GM12878 (cell line): Measurements from ENCODE around the gene SETBP1. TPM values are rescaled to one million over a fixed set of nuclear protein-coding genes. Genes with fewer than 3 reads are reported as not detected.

Experiments
- ATAC-seq: fragments of 200-7000 bp; cut with Tn5 transposase; 3 replicates; pipeline ENCODE4 v1.9.1; 2020; ENCODE audit warnings: mild to moderate bottlenecking, moderate library complexity
- BruUV-seq: library from RNA; stranded (reverse); fragments of 400-500 nt; replicated peaks from 2 replicates; lab custom pipeline; 2021; lab: Mats Ljungman, UMichigan
- CTCF ChIA-PET: fragments of 300-600 bp; sonication (Branson Sonifier 250); formaldehyde crosslinking; extraction: SDS; loops from one replicate; lab custom pipeline; 2021; ENCODE audit warnings: inconsistent platforms; lab: Yijun Ruan, JAX
- POLR2A ChIA-PET: fragments of 350-600 bp; formaldehyde crosslinking; extraction: SDS; loops from one replicate; lab custom pipeline; 2021; ENCODE audit warnings: inconsistent platforms; lab: Charles Lee
- RAD21 ChIA-PET: fragments of 300-600 bp; sonication (Branson Sonifier 250); formaldehyde crosslinking; loops from one replicate; lab custom pipeline; 2023; ENCODE audit warnings: antibody characterized with exemption; ENCODE audit not compliant: unreplicated experiment; lab: Charles Lee
- SMC1A ChIA-PET: fragments of 300-600 bp; sonication (Branson Sonifier 250); formaldehyde crosslinking; loops from one replicate; lab custom pipeline; 2023; ENCODE audit not compliant: unreplicated experiment, uncharacterized antibody; lab: Charles Lee
- DNase-seq: peaks from one replicate; pipeline ENCODE4 v3.0.0-alpha.2; 2011; ENCODE audit warnings: low read depth, low spot score
- FAIRE-seq: peaks from 3 replicates; lab custom pipeline; 2011; peaks lifted over from hg19 to GRCh38; lab: Jason Lieb, UNC
- H2AFZ ChIP-seq: 2 replicates; pipeline ENCODE4 v1.6.0; 2011; ENCODE audit warnings: low read depth, low read length, control low read depth; ENCODE audit not compliant: control insufficient read depth
- H3K27ac ChIP-seq: 2 replicates; pipeline ENCODE4 v1.5.1; 2011; ENCODE audit warnings: control low read depth; ENCODE audit not compliant: control insufficient read depth, insufficient read depth
- H3K27me3 ChIP-seq, 2 experiments: replicated peaks in 1 of 2; 2 replicates each; pipeline versions ENCODE4 v1.6.0 to v1.6.1; 2011; ENCODE audit warnings: low read length in 1 of 2; ENCODE audit not compliant: control insufficient read depth in 2 of 2, insufficient read depth in 2 of 2
- H3K36me3 ChIP-seq, 2 experiments: 2 replicates each; pipeline ENCODE4 v1.5.1; 2011; ENCODE audit warnings: low read length in 1 of 2; ENCODE audit not compliant: control insufficient read depth in 2 of 2, insufficient read depth in 2 of 2
- H3K4me1 ChIP-seq: 2 replicates; pipeline ENCODE4 v1.6.1; 2011; ENCODE audit warnings: mild to moderate bottlenecking, low read length, moderate library complexity, mixed read lengths; ENCODE audit not compliant: control insufficient read depth, insufficient read depth
- H3K4me2 ChIP-seq: 2 replicates; pipeline ENCODE4 v1.6.0; 2011; ENCODE audit warnings: control low read depth; ENCODE audit not compliant: control insufficient read depth, insufficient read depth
- H3K4me3 ChIP-seq: fragments of 200-600 bp; sonication (generic); 2 replicates; pipeline ENCODE4 v1.5.1; 2016
- H3K79me2 ChIP-seq: 2 replicates; pipeline ENCODE4 v1.6.0; 2011; ENCODE audit warnings: low read length; ENCODE audit not compliant: control insufficient read depth, insufficient read depth
- H3K9ac ChIP-seq: 2 replicates; pipeline ENCODE4 v1.8.0; 2011; ENCODE audit warnings: low read length, control low read depth, mixed read lengths; ENCODE audit not compliant: control insufficient read depth, insufficient read depth
- H3K9me3 ChIP-seq: replicated peaks from 3 replicates; pipeline ENCODE4 v1.5.1; 2011; ENCODE audit warnings: mild to moderate bottlenecking, low read length; ENCODE audit not compliant: control insufficient read depth, insufficient read depth
- H4K20me1 ChIP-seq: 2 replicates; pipeline ENCODE4 v1.6.0; 2011; ENCODE audit not compliant: control insufficient read depth, insufficient read depth
- CBX5 ChIP-seq: sonication (generic); IDR thresholded peaks from 2 replicates; pipeline ENCODE4 v1.6.1; 2016; ENCODE audit warnings: low read depth, moderate library complexity, mild to moderate bottlenecking, inconsistent platforms
- NBN ChIP-seq: fragments of 450-650 bp; IDR thresholded peaks from 2 replicates; pipeline ENCODE4 v1.6.1; 2016
- NFYA ChIP-seq: IDR thresholded peaks from 2 replicates; pipeline ENCODE4 v1.6.1; 2011; ENCODE audit warnings: low read depth, mild to moderate bottlenecking, low read length, improper control_type of control experiment, borderline replicate concordance
- NRF1 ChIP-seq: conservative IDR thresholded peaks from 2 replicates; pipeline ENCODE4 v1.6.1; 2011; ENCODE audit warnings: mild to moderate bottlenecking, low read depth, low read length, improper control_type of control experiment
- PAX8 ChIP-seq: fragments of 450-650 bp; IDR thresholded peaks from 2 replicates; pipeline ENCODE4 v1.6.1; 2017; ENCODE audit warnings: mild to moderate bottlenecking, moderate library complexity
- POU2F2 ChIP-seq: IDR thresholded peaks from 3 replicates; pipeline ENCODE4 v1.6.1; 2011; ENCODE audit warnings: low read depth, mild to moderate bottlenecking, low read length, borderline replicate concordance
- ZBTB4 ChIP-seq: fragments of 450-650 bp; formaldehyde crosslinking; IDR thresholded peaks from 2 replicates; pipeline ENCODE4 v1.4.0; 2022; ENCODE audit warnings: mild to moderate bottlenecking, moderate library complexity
- in situ Hi-C: fragments of 300-500 bp; cut with MboI; formaldehyde crosslinking; loops from 9 replicates; pipeline ENCODE4 v1.14.3; 2018; ENCODE audit warnings: mixed read lengths
- intact Hi-C: fragments of 100-400 bp; cut with micrococcal nuclease; formaldehyde crosslinking; loops from one replicate; pipeline ENCODE4 v1.14.2; 2022; ENCODE audit not compliant: unreplicated experiment
- polyA plus RNA-seq, 11 experiments: library from polyadenylated mRNA; depleted of rRNA in 4 of 11; unstranded in 6 of 11; stranded (reverse) in 5 of 11; fragments of >200 nt; fragmentation: Nextera tagmentation in 4 of 11; fragmentation: Illumina TruSeq in 1 of 11; extraction: Ambion mirVana in 4 of 11; extraction: Trizol in 1 of 11; gene quantifications; 1 replicate in 1 of 11; 2 replicates in 10 of 11; pipeline versions ENCODE4 v1.2.1 to v1.2.3, GENCODE V29; 2011 to 2016; ENCODE audit warnings: inconsistent platforms in 2 of 11, missing spikeins in 2 of 11, low read depth in 1 of 11
- total RNA-seq, 4 experiments: library from RNA; depleted of rRNA in 3 of 4; stranded (reverse); fragments of >200 nt in 3 of 4; fragmentation: Illumina TruSeq in 1 of 4; extraction: Trizol in 1 of 4; gene quantifications; 2 replicates each; pipeline versions ENCODE4 v1.2.1 to v1.2.3, GENCODE V29; 2013 to 2021

SETBP1 gene
- total and polyA plus RNA-seq, 10 of the 15 experiments (the other 5 are each of a cell fraction or from before 2014, with no cell fraction given): 0.99 to 29.7 (median 8.3) TPM

GRCh38 chr18:44958455-44958854, 277.8 kb downstream of the SETBP1 start:
- no peaks in the 10 kb centered on the region; a peak in 2 of 4 replicates for H3K36me3 ChIP-seq
- ATAC-seq: no peak
- no peaks in the 10 kb centered on the region for H3K27me3 ChIP-seq
- TF ChIP-seq NFYA (no peak), CBX5 (no peak), ZBTB4 (no peak), NBN (no peak), POU2F2 (no peak), PAX8 (no peak), NRF1 (no peak)
- DNase-seq: no peak
- FAIRE-seq: no peak
- RAD21 ChIA-PET: interaction anchor here (0.9 to 1.1 kb wide), 2 partner anchors 9 to 11 kb away, joined by 3 read pairs; no protein-coding TSS in a partner anchor
- no peaks in the 10 kb centered on the region for H3K4me1 ChIP-seq
- no peak overlapping the region for H2AFZ ChIP-seq
- H3K9me3 ChIP-seq: no peaks in the 10 kb centered on the region
- in situ Hi-C loops: no loop called here
- no peak overlapping the region for H3K4me2 ChIP-seq
- no peaks in the 10 kb centered on the region for H3K79me2 ChIP-seq
- intact Hi-C loops: no loop called here
- no peaks in the 10 kb centered on the region for H4K20me1 ChIP-seq
- H3K9ac ChIP-seq: no peak overlapping the region
- BruUV-seq: no TSS peak
- POLR2A ChIA-PET: no interaction called here
- H3K4me3 ChIP-seq: no peak overlapping the region
- CTCF ChIA-PET: no interaction called here
- SMC1A ChIA-PET: interaction anchor here (1.0 to 1.5 kb wide), 4 partner anchors 10 to 260 kb away, joined by 3 to 4 read pairs (median 3); no protein-coding TSS in a partner anchor
- H3K27ac ChIP-seq: no peak overlapping the region
